ENCODE results near the gene UPF1. TPM values are rescaled to one million over a fixed set of nuclear protein-coding genes. Genes with fewer than 3 reads are reported as not detected.

Gene UPF1
- total RNA-seq, 2 experiments from 2014 or later = 77.2 to 113 TPM

DNA sequence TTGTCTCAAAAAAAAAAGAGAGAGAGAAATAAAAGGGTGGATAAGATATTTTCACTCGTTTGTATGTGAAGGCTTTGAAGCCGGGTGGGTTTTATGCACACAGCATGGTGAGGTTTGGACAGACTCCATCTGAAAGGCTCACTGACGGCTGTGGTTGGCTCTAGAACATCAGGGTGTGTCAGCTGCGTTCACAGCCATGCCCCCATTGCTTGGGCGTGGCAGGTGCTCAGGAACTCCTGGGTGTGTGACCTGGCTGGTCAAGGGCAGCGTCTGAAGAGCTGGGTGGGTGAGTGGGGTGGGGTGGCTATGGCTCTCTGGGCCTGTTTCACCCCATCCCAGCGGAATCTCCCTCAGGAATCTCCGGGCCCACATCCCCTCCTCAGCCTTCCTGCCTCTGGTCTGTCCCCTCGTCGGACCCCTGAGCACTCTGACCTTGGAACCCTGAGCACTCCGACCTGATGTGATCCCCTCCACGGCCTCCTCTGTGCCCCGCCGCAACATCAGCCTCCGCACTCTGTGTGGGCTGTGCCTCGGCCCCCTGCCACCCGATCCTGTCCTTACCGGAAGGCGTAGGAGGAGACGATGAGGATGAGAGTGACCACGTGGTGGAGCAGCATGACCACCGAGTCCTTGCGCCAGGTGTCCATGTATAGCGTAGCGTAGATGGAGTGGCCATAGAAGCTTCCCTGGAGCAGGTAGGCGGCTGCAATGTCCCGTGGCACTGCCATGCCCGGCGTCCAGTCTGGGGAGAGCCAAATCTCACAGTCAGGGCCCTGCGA lies 52.0 kb downstream of the UPF1 start:
- Histone ChIP-seq H3K79me2 (ENCODE audit: insufficient read depth, low read depth, low read length) (no peaks in the 10 kb centered on the region), H3K4me3 (ENCODE audit: low read depth, low read length, poor library complexity, severe bottlenecking) (no peak overlapping the region), H3K9me3 (ENCODE audit: low read length) (no peaks in the 10 kb centered on the region), H3K36me3 (ENCODE audit: insufficient read depth, low read length) (no peaks in the 10 kb centered on the region), H3K9me2 (ENCODE audit: insufficient read depth, low read length) (no peaks in the 10 kb centered on the region), H3K4me1 (ENCODE audit: insufficient read depth, low read length, poor library complexity, severe bottlenecking) (no peaks in the 10 kb centered on the region), H2AFZ (ENCODE audit: low read length) (no peak overlapping the region), H3K27ac (ENCODE audit: low read depth, low read length, poor library complexity, severe bottlenecking) (no peak overlapping the region), H3K4me2 (ENCODE audit: low read length) (no peak overlapping the region), H4K20me1 (ENCODE audit: insufficient read depth, low read length) (no peaks in the 10 kb centered on the region)
- BruUV-seq (replicated peaks) = no TSS peak
- TF ChIP-seq EZH2phosphoT487 (IDR thresholded peaks at IDR 0.05; ENCODE audit: borderline replicate concordance, low read depth, low read length) = no peak
- TF ChIP-seq, protein P1, sequence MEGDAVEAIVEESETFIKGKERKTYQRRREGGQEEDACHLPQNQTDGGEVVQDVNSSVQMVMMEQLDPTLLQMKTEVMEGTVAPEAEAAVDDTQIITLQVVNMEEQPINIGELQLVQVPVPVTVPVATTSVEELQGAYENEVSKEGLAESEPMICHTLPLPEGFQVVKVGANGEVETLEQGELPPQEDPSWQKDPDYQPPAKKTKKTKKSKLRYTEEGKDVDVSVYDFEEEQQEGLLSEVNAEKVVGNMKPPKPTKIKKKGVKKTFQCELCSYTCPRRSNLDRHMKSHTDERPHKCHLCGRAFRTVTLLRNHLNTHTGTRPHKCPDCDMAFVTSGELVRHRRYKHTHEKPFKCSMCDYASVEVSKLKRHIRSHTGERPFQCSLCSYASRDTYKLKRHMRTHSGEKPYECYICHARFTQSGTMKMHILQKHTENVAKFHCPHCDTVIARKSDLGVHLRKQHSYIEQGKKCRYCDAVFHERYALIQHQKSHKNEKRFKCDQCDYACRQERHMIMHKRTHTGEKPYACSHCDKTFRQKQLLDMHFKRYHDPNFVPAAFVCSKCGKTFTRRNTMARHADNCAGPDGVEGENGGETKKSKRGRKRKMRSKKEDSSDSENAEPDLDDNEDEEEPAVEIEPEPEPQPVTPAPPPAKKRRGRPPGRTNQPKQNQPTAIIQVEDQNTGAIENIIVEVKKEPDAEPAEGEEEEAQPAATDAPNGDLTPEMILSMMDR (conservative IDR thresholded peaks at IDR 0.05; ENCODE audit: low read length) = no peak
- DNase-seq (ENCODE audit: low spot score) = no peak
- intact Hi-C loops (cut with micrococcal nuclease; ENCODE audit: unreplicated experiment) = no loop called here
- POLR2A ChIA-PET = no interaction called here
- CTCF ChIA-PET (ENCODE audit: unreplicated experiment) = no interaction called here

DNA sequence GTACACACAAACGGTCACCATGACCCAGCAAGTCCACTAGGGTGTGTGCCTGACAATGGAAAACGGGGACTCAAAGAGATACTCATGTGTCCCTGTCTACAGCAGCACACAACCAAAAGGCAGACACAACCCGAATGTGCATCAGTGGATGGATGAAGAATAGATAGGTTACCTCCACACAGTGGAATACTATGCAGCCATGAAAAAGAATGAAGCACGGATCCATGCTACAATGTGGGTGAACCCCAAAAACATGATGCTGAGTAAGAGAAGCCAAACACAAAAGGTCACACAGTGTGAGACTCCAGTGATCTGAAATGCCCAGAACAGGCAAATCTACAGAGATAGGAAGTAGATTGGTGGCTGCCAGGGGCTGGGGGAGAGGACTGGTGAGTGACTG lies 55.2 kb downstream of the UPF1 start:
- intact Hi-C loops (cut with micrococcal nuclease; ENCODE audit: unreplicated experiment) = no loop called here
- ChIA-PET CTCF (ENCODE audit: unreplicated experiment) (no interaction called here), POLR2A (no interaction called here)
- Histone ChIP-seq H3K79me2 (ENCODE audit: insufficient read depth, low read depth, low read length) (no peaks in the 10 kb centered on the region), H3K27ac (ENCODE audit: low read depth, low read length, poor library complexity, severe bottlenecking) (no peak overlapping the region), H3K9me3 (ENCODE audit: low read length) (no peaks in the 10 kb centered on the region), H2AFZ (ENCODE audit: low read length) (no peak overlapping the region), H3K9me2 (ENCODE audit: insufficient read depth, low read length) (no peaks in the 10 kb centered on the region), H3K4me3 (ENCODE audit: low read depth, low read length, poor library complexity, severe bottlenecking) (no peak overlapping the region), H3K4me2 (ENCODE audit: low read length) (no peak overlapping the region), H4K20me1 (ENCODE audit: insufficient read depth, low read length) (no peaks in the 10 kb centered on the region), H3K36me3 (ENCODE audit: insufficient read depth, low read length) (no peaks in the 10 kb centered on the region), H3K4me1 (ENCODE audit: insufficient read depth, low read length, poor library complexity, severe bottlenecking) (no peaks in the 10 kb centered on the region)
- TF ChIP-seq, protein P1 (conservative IDR thresholded peaks at IDR 0.05; ENCODE audit: low read length) = no peak
- no peak for TF ChIP-seq EZH2phosphoT487 (IDR thresholded peaks at IDR 0.05; ENCODE audit: borderline replicate concordance, low read depth, low read length)
- no peak for DNase-seq (ENCODE audit: low spot score)
- no TSS peak for BruUV-seq (replicated peaks)

DNA sequence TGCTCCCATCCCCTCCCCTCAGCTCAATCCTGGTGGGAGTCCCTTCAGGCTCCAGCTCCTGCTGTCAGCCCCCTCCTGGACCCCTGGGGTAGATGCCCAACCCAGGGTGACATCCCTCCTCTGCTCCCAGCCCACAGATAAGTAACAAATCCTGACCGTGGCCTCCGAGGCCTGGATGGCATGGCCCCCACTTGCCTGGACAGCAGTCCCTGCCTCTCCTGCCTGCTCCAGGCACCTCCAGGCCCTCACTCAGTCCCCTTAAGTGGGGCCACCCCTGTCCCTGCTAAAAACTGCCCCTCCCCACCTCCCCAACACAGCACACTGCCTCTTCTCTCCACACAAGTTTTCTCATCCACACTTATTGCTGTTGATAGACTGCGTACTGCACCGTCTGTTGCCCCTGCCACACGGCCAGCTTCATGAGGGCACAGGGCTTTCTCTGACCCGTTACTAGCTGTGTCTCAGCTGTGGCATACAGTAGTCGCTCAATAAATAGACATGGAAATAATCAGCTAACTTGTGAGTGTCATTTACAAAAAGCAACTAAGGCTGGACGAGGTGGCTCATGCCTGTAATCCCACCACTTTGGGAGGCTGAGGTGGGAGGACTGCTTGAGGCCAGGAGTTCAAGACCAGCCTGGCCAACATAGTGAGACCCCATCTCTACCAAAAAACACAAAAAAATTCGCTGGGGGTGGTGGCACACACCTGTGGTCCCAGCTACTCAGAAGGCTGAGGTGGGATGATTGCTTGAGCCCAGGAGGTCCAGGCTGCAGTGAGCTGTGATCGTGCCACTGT lies 58.4 kb downstream of the UPF1 start:
- no TSS peak for BruUV-seq (replicated peaks)
- intact Hi-C loops (cut with micrococcal nuclease; ENCODE audit: unreplicated experiment) = no loop called here

More for the DNA sequence above, 58.4 kb downstream of the UPF1 start:
- H3K36me3 ChIP-seq (ENCODE audit: insufficient read depth, low read length) = no peaks in the 10 kb centered on the region
- no peak overlapping the region for H2AFZ ChIP-seq (ENCODE audit: low read length)
- DNase-seq (ENCODE audit: low spot score) = no peak
- H3K4me2 ChIP-seq (ENCODE audit: low read length) = no peak overlapping the region
- no peaks in the 10 kb centered on the region for H3K4me1 ChIP-seq (ENCODE audit: insufficient read depth, low read length, poor library complexity, severe bottlenecking)
- ChIA-PET POLR2A (interaction anchor here (0.6 kb wide), 1 partner anchor 8 kb away, joined by 3 read pairs; no protein-coding TSS in a partner anchor), CTCF (ENCODE audit: unreplicated experiment) (no interaction called here)
- no peaks in the 10 kb centered on the region for H3K9me2 ChIP-seq (ENCODE audit: insufficient read depth, low read length)
- H3K9me3 ChIP-seq (ENCODE audit: low read length) = no peaks in the 10 kb centered on the region
- H3K4me3 ChIP-seq (ENCODE audit: low read depth, low read length, poor library complexity, severe bottlenecking) = no peak overlapping the region
- no peaks in the 10 kb centered on the region for H4K20me1 ChIP-seq (ENCODE audit: insufficient read depth, low read length)
- no peak for TF ChIP-seq EZH2phosphoT487 (IDR thresholded peaks at IDR 0.05; ENCODE audit: borderline replicate concordance, low read depth, low read length)
- TF ChIP-seq, protein P1 (conservative IDR thresholded peaks at IDR 0.05; ENCODE audit: low read length) = no peak
- no peaks in the 10 kb centered on the region for H3K79me2 ChIP-seq (ENCODE audit: insufficient read depth, low read depth, low read length)
- no peak overlapping the region for H3K27ac ChIP-seq (ENCODE audit: low read depth, low read length, poor library complexity, severe bottlenecking)

Data from OCI-LY7 (cell line).